ENCODE data around the gene TSPAN12. TPM values are rescaled to one million over a fixed set of nuclear protein-coding genes. Genes with fewer than 3 reads are reported as not detected.
A peak's percentile ranks its signal among the peaks of the same experiment; 100 is the strongest.

TSPAN12 gene
- total RNA-seq, 1 donor from 2014 or later: 11.7 TPM

- TF ChIP-seq CTCF (conservative IDR thresholded peaks at IDR 0.05; ENCODE audit: low read depth, low read length): no peak
- peak; percentile 82 for DNase-seq (ENCODE audit: low read depth)
- H3K4me3 ChIP-seq (ENCODE audit: low read depth, low read length): no peak overlapping the region
Observed at GRCh38 chr7:120842121-120842621, 15.8 kb downstream of the TSPAN12 start.

GRCh38 chr7:120841608-120842007 lies 16.3 kb downstream of the TSPAN12 start:
- no peak overlapping the region for H3K4me3 ChIP-seq (ENCODE audit: low read depth, low read length)
- no peak for DNase-seq (ENCODE audit: low read depth)
- no peak for TF ChIP-seq CTCF (conservative IDR thresholded peaks at IDR 0.05; ENCODE audit: low read depth, low read length)

- no peak overlapping the region for H3K4me3 ChIP-seq (ENCODE audit: low read depth, low read length)
- TF ChIP-seq CTCF (conservative IDR thresholded peaks at IDR 0.05; ENCODE audit: low read depth, low read length): no peak
- DNase-seq (ENCODE audit: low read depth): no peak
Observed at GRCh38 chr7:120838281-120838682, 19.7 kb downstream of the TSPAN12 start.

- no peak for TF ChIP-seq CTCF (conservative IDR thresholded peaks at IDR 0.05; ENCODE audit: low read depth, low read length)
- DNase-seq (ENCODE audit: low read depth): peak; percentile 59
- H3K4me3 ChIP-seq (ENCODE audit: low read depth, low read length): no peak overlapping the region
Observed at GRCh38 chr7:120837599-120837998, 20.3 kb downstream of the TSPAN12 start.

- no peak overlapping the region for H3K4me3 ChIP-seq (ENCODE audit: low read depth, low read length)
- no peak for DNase-seq (ENCODE audit: low read depth)
- no peak for TF ChIP-seq CTCF (conservative IDR thresholded peaks at IDR 0.05; ENCODE audit: low read depth, low read length)
Observed at GRCh38 chr7:120836556-120837115, 21.3 kb downstream of the TSPAN12 start.

- no peak for DNase-seq (ENCODE audit: low read depth)
- no peak overlapping the region for H3K4me3 ChIP-seq (ENCODE audit: low read depth, low read length)
- TF ChIP-seq CTCF (conservative IDR thresholded peaks at IDR 0.05; ENCODE audit: low read depth, low read length): no peak
Observed at GRCh38 chr7:120834726-120835125, 23.2 kb downstream of the TSPAN12 start.

- no peak for TF ChIP-seq CTCF (conservative IDR thresholded peaks at IDR 0.05; ENCODE audit: low read depth, low read length)
- H3K4me3 ChIP-seq (ENCODE audit: low read depth, low read length): no peak overlapping the region
Observed at GRCh38 chr7:120833546-120833945, 24.4 kb downstream of the TSPAN12 start.

More at GRCh38 chr7:120833546-120833945, 24.4 kb downstream of the TSPAN12 start:
- DNase-seq (ENCODE audit: low read depth): no peak

Measured in epithelial cell of proximal tubule (primary cell).